Heart left ventricle (tissue), 16 donors: ENCODE measurements around the gene DPP10. TPM values are rescaled to one million over a fixed set of nuclear protein-coding genes. Genes with fewer than 3 reads are reported as not detected.
"Not testable (repeated sequence)": the region's sequence is repeated elsewhere in the genome, so short reads cannot be mapped to it uniquely, and the experiment has no call there.

Experiments used
- ATAC-seq, 4 donors: fragments of 200-7000 bp; cut with Tn5 transposase; one replicate each; pipeline ENCODE4 v1.9.1; 2020 to 2022; ENCODE audit warnings: moderate library complexity in 4 of 4, mild to moderate bottlenecking in 3 of 4, moderate number of reproducible peaks in 1 of 4
- DNase-seq, 5 donors: peaks; one replicate each; pipeline ENCODE4 v3.0.0-alpha.2; 2020
- H3K27ac ChIP-seq, 12 donors: fragments of 200-600 bp; sonication (generic) in 4 of 12; one replicate each; pipeline versions ENCODE4 v1.5.0 to v1.8.0; 2016 to 2022; ENCODE audit warnings: mild to moderate bottlenecking in 2 of 12
- H3K27me3 ChIP-seq, 9 donors: fragments of 200-600 bp; sonication (generic) in 2 of 9; one replicate each; pipeline versions ENCODE4 v1.5.1 to v1.8.0; 2016 to 2022; ENCODE audit warnings: mild to moderate bottlenecking in 3 of 9
- H3K36me3 ChIP-seq, 9 donors: fragments of 200-600 bp; sonication (generic) in 2 of 9; one replicate each; pipeline versions ENCODE4 v1.5.0 to v1.8.0; 2018 to 2022; ENCODE audit warnings: mild to moderate bottlenecking in 2 of 9
- H3K4me1 ChIP-seq, 12 donors: fragments of 200-600 bp; sonication (generic) in 4 of 12; one replicate each; pipeline versions ENCODE4 v1.5.0 to v1.8.0; 2016 to 2022; ENCODE audit warnings: mild to moderate bottlenecking in 3 of 12
- H3K4me3 ChIP-seq, 12 donors: fragments of 200-600 bp; sonication (generic) in 4 of 12; one replicate each; pipeline versions ENCODE4 v1.5.0 to v1.8.0; 2017 to 2022; ENCODE audit warnings: mild to moderate bottlenecking in 9 of 12, moderate library complexity in 4 of 12
- H3K9me3 ChIP-seq, 12 donors: fragments of 200-600 bp; sonication (generic) in 4 of 12; one replicate each; pipeline versions ENCODE4 v1.5.0 to v1.8.0; 2016 to 2022; ENCODE audit warnings: mild to moderate bottlenecking in 1 of 12
- POLR2A ChIP-seq, 2 donors: fragments of 450-650 bp; IDR thresholded peaks; one replicate each; pipeline ENCODE4 v1.6.1; 2017; ENCODE audit warnings: antibody characterized with exemption in 2 of 2, mild to moderate bottlenecking in 2 of 2, moderate library complexity in 2 of 2
- WGBS, 4 donors: extraction: QIAGEN DNeasy Blood & Tissue Kit in 2 of 4; methylation state at CpG; one replicate each; pipeline versions ENCODE4 v1.1.5 to v1.1.7; 2013 to 2018; 5-methylcytosine and 5-hydroxymethylcytosine counted together
- intact Hi-C, 10 donors: fragments of 100-400 bp; cut with DNase I; formaldehyde crosslinking; loops; one replicate each; pipeline versions ENCODE4 v1.11.1 to v1.14.2; 2022
- long read RNA-seq, 3 donors: library from polyadenylated mRNA; unstranded; transcript quantifications; one replicate each; pipeline ENCODE4 v2.0.0, GENCODE V29; 2020 to 2021
- polyA plus RNA-seq, 2 donors: library from polyadenylated mRNA; stranded (reverse); fragments of 200-250 nt; gene quantifications; one replicate each; pipeline ENCODE4 v1.2.3, GENCODE V29; 2013
- total RNA-seq, 9 donors: library from RNA; depleted of rRNA in 2 of 9; stranded (reverse); fragments of >200 nt in 2 of 9; fragmentation: NEBNext Ultra II Directional in 3 of 9; extraction: Animal tissue kit (Norgen Biotek cat#: 25700) in 3 of 9; gene quantifications; one replicate each; pipeline versions ENCODE4 v1.1.0 to v1.2.4, GENCODE V29; 2016 to 2023
- TF ChIP-seq, protein P1 (sequence below), 12 donors: fragments of 200-600 bp; sonication (generic) in 4 of 12; IDR thresholded peaks; one replicate each; pipeline versions ENCODE4 v1.5.0 to v1.8.0; 2018 to 2022; ENCODE audit warnings: antibody characterized with exemption in 12 of 12, mild to moderate bottlenecking in 5 of 12
- donor health status: ischemic (EF 13 %, LVEDD 7.1; RV severe dilation, severe dysfunction).
- donor health status: healthy with polysubstance abuse.
- donor health status: DM: no; HTN: yes; CAD: no.
- donor health status: DM: no; HTN: no; CAD: no.
- donor health status: ischemic (EF 25% LVEDD 6.9; RV normal size, moderate dysfunction).
- donor health status: ischemic (EF 25% LVEDD 5.7; RV mildly dilated, moderate dysfunction).
- donor health status: healthy.
- donor health status: DM: yes; HTN: yes; CAD: no.
- donor health status: ischemic (EF 35%, LVEDD 5.7; RV mildly dilated, moderate dysfunction).
- donor health status: nonischemic (EF 11% LVEDD 7.7; RV severe dilation, severe dysfunction).
- donor health status: DM: yes; HTN: yes; CAD: no.
- donor health status: PGD.
- donor health status: ischemic (EF 29% LVEDD 5.4; RV normal size, mild dysfunction).
- donor health status: nonischemic (EF 23%, LVEDD 6.1; RV moderate dilation, normal function).

The DPP10 gene
- total RNA-seq, result under 1 TPM in 1 of 9 donors, not detected in 8; 0.88 TPM
- polyA plus RNA-seq, result not detected
- long read RNA-seq, donor 1, result 0 reads
- long read RNA-seq, donor 2, result 0 reads
- long read RNA-seq, donor 3, result 0 reads

DNA sequence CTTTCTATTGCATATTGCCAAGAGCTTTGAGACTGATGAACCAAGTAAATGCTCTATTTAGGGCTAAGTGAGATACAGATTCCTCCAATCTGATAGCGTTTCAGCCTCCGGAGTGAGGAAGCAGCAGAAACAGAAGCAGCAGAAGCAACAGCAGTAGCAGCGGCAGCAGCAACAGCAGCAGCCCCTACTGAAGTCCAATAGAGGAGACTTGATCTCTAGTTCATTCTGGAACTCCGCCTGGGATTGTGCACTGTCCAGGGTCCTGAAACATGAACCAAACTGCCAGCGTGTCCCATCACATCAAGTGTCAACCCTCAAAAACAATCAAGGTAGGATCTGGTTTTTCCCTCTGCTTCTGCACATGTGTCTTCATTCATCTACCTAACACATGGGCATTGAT is at the start of gene DPP10:
TSS of gene DPP10 (plus strand) at position 132 of the 400 bp plus-strand sequence.
- Histone ChIP-seq H3K4me1 (no peaks in the 10 kb centered on the region), H3K9me3 (no peaks in the 10 kb centered on the region), H3K4me3 (no peak within 1 kb of the TSS), H3K36me3 (no peaks in the 10 kb centered on the region), H3K27ac (no peak within 1 kb of the TSS), H3K27me3 (peaks cover 0 to 4% (median 0%) of the 10 kb centered on the region in 9 donors)
- WGBS, 4 donors, result 2 to 6% (median 3%) methylated on average over 5 of the region's 5 CpGs
- intact Hi-C loops, result no loop called here
- no peak for ATAC-seq
- DNase-seq, result peak in 1 of 5 donors; percentile 12
- no peak for TF ChIP-seq POLR2A (IDR thresholded peaks at IDR 0.05)
- TF ChIP-seq, protein P1, sequence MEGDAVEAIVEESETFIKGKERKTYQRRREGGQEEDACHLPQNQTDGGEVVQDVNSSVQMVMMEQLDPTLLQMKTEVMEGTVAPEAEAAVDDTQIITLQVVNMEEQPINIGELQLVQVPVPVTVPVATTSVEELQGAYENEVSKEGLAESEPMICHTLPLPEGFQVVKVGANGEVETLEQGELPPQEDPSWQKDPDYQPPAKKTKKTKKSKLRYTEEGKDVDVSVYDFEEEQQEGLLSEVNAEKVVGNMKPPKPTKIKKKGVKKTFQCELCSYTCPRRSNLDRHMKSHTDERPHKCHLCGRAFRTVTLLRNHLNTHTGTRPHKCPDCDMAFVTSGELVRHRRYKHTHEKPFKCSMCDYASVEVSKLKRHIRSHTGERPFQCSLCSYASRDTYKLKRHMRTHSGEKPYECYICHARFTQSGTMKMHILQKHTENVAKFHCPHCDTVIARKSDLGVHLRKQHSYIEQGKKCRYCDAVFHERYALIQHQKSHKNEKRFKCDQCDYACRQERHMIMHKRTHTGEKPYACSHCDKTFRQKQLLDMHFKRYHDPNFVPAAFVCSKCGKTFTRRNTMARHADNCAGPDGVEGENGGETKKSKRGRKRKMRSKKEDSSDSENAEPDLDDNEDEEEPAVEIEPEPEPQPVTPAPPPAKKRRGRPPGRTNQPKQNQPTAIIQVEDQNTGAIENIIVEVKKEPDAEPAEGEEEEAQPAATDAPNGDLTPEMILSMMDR (IDR thresholded peaks at IDR 0.05), result no peak

DNA sequence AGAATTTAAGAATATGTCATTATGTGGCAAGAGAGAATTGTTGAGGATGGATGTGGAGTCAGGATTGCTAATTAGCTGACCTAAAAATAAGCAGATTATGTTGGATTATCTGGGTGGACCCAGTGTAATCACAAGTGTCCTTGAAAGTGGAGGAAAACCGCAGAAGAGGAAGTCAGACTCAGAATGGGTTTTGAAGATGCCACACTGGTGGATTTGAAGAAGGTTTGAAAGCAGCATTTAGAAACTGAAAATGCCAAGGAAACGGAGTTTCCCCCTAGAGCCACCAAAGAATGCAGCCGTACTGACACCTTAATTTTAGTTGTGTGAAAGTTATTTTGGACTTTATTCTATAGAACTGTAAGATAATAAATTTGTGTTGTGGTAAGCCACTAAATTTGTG is 41.6 kb upstream of the DPP10 start:
- DNase-seq (no peak), ATAC-seq (no peak)
- TF ChIP-seq, protein P1 (IDR thresholded peaks at IDR 0.05), result no peak
- TF ChIP-seq POLR2A (IDR thresholded peaks at IDR 0.05), result no peak
- intact Hi-C loops, result no loop called here
- 74 to 78% (median 76%) methylated on average over 3 of the region's 3 CpGs for WGBS, 4 donors
- no peaks in the 10 kb centered on the region for H3K27me3 ChIP-seq
- H3K4me1 ChIP-seq, result peaks cover 0 to 3% (median 0%) of the 10 kb centered on the region in 12 donors
- H3K9me3 ChIP-seq, result no peaks in the 10 kb centered on the region
- H3K4me3 ChIP-seq, result no peak overlapping the region
- H3K36me3 ChIP-seq, result no peaks in the 10 kb centered on the region
- no peak overlapping the region for H3K27ac ChIP-seq

- Histone ChIP-seq H3K27ac (no peak overlapping the region), H3K36me3 (no peaks in the 10 kb centered on the region), H3K9me3 (peaks cover 0 to 11% (median 1%) of the 10 kb centered on the region in 12 donors), H3K4me1 (peaks cover 0 to 8% (median 0%) of the 10 kb centered on the region in 12 donors), H3K27me3 (no peaks in the 10 kb centered on the region), H3K4me3 (peak overlapping the region in 2 of 12 donors; percentile 12 to 15)
- TF ChIP-seq POLR2A (IDR thresholded peaks at IDR 0.05), result no peak
- TF ChIP-seq, protein P1 (IDR thresholded peaks at IDR 0.05), result no peak
- intact Hi-C loops, result no loop called here
- DNase-seq (peak in 1 of 5 donors; percentile 25), ATAC-seq (peak in 2 of 4 donors; percentile 16 to 31)
- 47 to 60% (median 55%) methylated on average over 10 of the region's 10 CpGs for WGBS, 4 donors
Observed at GRCh38 chr2:114405247-114406116, 37.0 kb upstream of the DPP10 start.

DNA sequence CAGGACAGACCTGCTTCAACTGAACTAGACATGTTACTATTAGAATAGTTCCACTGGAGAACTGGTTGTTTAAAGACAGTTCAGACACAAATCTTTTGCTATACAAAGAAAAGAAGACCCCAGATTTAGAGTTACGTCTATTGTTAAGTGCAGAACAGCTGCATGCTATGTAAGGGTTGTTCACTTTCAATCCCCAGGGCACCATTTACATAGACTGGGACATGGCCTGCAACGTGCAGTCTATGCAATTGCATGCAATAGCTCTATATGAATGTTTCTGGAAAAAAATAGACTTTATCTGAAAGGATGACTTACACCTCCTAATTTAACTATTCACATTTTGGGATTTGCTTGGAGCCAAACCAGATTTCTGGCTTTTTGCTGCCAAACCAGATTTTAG is 36.1 kb upstream of the DPP10 start:
- DNase-seq, result no peak
- Histone ChIP-seq H3K4me1 (peaks cover 0 to 8% (median 0%) of the 10 kb centered on the region in 12 donors), H3K27ac (no peak overlapping the region), H3K9me3 (peaks cover 0 to 11% (median 1%) of the 10 kb centered on the region in 12 donors), H3K27me3 (no peaks in the 10 kb centered on the region), H3K36me3 (no peaks in the 10 kb centered on the region), H3K4me3 (no peak overlapping the region)
- TF ChIP-seq POLR2A (IDR thresholded peaks at IDR 0.05), result no peak
- TF ChIP-seq, protein P1 (IDR thresholded peaks at IDR 0.05), result no peak
- 49 to 73% (median 58%) methylated on average over 2 of the region's 2 CpGs for WGBS, 4 donors
- no peak for ATAC-seq
- intact Hi-C loops, result no loop called here

DNA sequence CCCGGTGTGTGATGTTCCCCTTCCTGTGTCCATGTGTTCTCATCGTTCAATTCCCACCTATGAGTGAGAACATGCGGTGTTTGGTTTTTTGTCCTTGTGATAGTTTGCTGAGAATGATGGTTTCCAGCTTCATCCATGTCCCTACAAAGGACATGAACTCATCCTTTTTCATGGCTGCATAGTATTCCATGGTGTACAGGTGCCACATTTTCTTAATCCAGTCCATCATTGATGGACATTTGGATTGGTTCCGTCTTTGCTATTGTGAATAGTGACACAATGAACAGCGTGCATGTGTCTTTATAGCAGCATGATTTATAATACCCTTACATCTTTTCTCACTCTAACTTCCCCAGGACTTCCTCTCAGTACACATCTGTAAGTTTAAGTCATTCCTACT is 35.1 kb upstream of the DPP10 start:
- H3K4me3 ChIP-seq, H3K27me3 ChIP-seq, H3K36me3 ChIP-seq, DNase-seq, H3K4me1 ChIP-seq, intact Hi-C loops, ATAC-seq, H3K27ac ChIP-seq: not testable (repeated sequence)
- 86 to 99% (median 96%) methylated on average over 4 to 5 of the region's 5 CpGs for WGBS, 4 donors
- peaks cover 0 to 11% (median 1%) of the 10 kb centered on the region in 12 donors for H3K9me3 ChIP-seq
